ENCODE results near the gene MYO10.

Gene MYO10

DNA sequence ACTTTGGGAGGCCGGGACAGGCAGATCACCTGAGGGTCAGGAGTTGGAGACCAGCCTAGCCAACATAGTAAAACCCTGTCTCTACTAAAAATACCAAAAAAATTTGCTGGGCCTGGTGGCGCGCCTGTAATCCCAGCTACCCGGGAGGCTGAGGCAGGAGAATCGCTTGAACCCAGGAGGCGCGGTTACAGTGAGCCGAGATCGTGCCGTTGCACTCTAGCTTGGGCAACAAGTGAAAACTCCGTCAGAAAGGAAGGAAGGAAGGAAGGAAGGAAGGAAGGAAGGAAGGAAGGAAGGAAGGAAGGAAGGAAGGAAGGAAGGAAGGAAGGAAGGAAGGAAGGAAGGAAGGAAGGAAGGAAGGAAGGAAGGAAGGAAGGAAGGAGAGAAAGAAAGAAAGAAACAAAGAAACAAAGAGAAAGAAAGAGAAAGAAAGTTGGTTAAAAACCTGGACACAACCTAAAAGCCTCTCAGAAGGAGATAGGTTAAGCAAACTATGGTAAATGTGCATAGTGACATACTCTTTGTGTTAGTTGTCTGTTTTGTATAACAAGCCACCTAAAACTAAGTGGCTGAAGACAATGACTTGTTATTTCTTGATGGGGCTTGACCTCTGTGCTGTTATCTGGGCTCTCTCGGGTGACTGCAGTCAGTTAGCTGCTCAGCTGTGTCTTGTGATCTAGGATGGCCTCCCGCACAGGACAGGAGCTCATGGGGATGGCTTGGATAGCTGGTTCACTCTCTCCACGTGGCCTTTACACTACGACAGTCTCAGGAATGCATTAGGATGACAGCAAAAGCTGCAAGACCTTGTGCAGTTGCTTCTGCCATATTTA is 8.0 kb upstream of the MYO10 start:
- no peak for DNase-seq (ENCODE audit: low spot score)

- no peak for DNase-seq (ENCODE audit: low spot score)
Measured at GRCh38 chr5:16937503-16938161, 1.5 kb upstream of the MYO10 start.

- DNase-seq (ENCODE audit: low spot score), result no peak
Measured at GRCh38 chr5:16936989-16937438, 926 bp upstream of the MYO10 start.

- peak; percentile 21 for DNase-seq (ENCODE audit: low spot score)
Measured at GRCh38 chr5:16935231-16936149, 598 bp downstream of the MYO10 start.

GRCh38 chr5:16934677-16935153 is 1.4 kb downstream of the MYO10 start:
- DNase-seq (ENCODE audit: low spot score), result no peak

DNA sequence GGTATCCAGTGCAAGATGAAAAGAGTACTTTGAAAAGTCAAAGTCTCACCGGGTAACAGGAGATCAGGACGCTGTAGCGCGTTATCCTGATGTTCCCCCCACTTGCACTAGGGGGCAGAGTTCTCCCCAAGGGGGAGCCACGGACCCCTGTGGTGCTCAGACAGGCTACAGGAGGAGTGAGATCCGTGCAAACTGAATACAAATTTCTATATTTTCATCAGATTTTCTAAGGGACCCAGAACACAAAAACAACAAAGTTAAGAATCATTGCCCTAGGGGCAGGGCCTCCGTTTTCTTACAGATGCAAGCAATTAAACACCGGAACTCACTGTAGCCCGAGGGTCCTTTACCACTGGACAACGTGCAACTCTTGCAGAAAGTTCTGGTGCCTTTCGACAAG is 2.0 kb downstream of the MYO10 start:
- no peak for DNase-seq (ENCODE audit: low spot score)

DNA sequence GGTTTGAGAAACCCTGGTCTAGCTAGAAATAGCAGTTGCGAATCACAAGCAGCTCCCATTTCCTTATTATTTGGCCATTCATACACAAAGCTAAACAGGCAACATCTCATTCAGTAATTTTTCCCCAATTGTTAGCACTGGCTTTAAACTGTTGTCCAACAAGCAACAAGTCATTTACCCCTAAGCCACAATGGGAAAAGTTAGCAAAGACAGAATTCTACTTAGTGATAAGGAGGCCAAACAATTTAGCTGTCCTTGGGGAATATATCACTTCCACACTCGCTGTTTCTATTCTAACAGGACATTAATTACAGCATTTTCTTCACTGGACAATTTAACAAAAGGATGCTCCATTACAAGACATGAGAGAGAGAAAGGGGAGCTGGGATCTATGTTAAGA is 2.8 kb downstream of the MYO10 start:
- no peak for DNase-seq (ENCODE audit: low spot score)

DNA sequence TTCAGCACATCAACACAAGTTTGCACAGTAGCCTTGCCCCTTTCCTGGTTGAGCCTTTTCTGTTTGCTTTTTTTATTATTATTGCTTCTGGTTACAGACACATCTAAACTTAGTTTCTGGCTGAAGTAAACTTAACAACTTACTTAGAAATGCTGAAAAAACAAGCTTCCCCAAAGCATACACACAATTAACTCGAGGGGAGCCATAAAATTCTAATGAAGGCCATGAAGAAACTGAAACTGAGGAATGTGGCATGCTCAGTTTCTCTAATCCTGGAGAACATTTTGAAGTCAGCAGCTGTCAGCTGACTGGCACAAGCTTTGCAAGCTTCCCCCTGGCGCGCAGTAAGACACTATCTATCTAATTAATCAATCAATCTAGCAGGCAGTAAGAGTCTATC is 3.7 kb downstream of the MYO10 start:
- DNase-seq (ENCODE audit: low spot score), result no peak

- DNase-seq (ENCODE audit: low spot score), result no peak
Measured at GRCh38 chr5:16931334-16932110, 4.6 kb downstream of the MYO10 start.

DNA sequence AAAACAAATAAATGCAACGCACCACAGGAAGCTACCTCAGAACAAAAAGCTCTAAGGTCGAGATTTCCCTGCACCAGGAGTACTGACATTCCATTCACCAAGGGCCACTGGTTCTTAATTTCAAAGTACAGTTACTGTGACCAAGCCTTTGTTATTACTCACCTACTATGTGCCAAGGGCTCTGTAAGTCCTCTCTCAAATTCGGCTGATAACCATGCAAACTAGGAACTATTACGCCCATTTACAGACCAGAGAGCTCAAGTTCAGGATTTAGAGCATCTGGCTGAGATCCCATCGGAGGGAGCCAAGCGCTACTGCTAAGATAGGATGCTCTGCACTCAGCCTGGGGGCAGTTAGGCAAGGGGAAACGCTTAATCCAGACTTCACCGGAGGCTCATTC is 5.6 kb downstream of the MYO10 start:
- no peak for DNase-seq (ENCODE audit: low spot score)

- no peak for DNase-seq (ENCODE audit: low spot score)
Measured at GRCh38 chr5:16929831-16930230, 6.3 kb downstream of the MYO10 start.

- DNase-seq (ENCODE audit: low spot score), result no peak
Measured at GRCh38 chr5:16929347-16929746, 6.7 kb downstream of the MYO10 start.

- no peak for DNase-seq (ENCODE audit: low spot score)
Measured at GRCh38 chr5:16927613-16928012, 8.5 kb downstream of the MYO10 start.

DNA sequence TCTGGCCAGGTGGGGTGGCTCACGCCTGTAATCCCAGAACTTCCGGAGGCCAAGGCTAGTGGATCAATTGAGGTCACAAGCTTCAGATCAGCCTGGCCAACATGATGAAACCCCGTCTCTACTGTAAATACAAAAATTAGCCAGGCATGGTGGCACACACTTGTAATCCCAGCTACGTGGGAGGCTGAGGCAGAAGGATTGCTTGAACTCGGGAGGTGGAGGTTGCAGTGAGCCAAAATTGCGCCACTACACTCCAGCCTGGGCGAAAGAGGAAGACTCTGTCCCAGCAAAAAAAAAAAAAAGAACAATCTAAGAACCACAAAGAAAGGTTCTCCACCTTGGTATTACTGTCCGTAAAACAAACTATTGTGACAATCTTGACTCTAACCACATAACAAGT is 9.7 kb downstream of the MYO10 start:
- DNase-seq (ENCODE audit: low spot score), result no peak

DNA sequence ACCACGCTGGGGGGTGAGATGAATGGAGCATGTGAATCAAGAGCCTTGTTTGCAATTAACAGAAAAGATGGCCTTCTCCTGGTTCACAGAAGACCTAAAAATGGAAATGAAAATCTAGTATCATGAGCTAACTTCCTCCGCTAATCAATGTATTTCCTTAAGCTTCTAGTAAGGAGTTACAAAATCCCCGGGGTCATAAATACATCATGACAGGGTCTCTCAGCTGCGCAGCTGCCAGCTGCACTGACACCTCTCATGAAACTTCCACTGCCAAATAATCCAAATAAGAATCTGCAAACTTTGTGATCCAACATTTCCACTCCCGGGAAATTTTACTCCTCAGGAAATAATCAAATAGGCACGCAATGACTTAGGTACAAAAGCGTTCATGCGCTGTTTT is 11.9 kb downstream of the MYO10 start:
- no peak for DNase-seq (ENCODE audit: low spot score)

GRCh38 chr5:16922430-16922829 is 13.7 kb downstream of the MYO10 start:
- no peak for DNase-seq (ENCODE audit: low spot score)

- DNase-seq (ENCODE audit: low spot score), result no peak
Measured at GRCh38 chr5:16921211-16921610, 14.9 kb downstream of the MYO10 start.

DNA sequence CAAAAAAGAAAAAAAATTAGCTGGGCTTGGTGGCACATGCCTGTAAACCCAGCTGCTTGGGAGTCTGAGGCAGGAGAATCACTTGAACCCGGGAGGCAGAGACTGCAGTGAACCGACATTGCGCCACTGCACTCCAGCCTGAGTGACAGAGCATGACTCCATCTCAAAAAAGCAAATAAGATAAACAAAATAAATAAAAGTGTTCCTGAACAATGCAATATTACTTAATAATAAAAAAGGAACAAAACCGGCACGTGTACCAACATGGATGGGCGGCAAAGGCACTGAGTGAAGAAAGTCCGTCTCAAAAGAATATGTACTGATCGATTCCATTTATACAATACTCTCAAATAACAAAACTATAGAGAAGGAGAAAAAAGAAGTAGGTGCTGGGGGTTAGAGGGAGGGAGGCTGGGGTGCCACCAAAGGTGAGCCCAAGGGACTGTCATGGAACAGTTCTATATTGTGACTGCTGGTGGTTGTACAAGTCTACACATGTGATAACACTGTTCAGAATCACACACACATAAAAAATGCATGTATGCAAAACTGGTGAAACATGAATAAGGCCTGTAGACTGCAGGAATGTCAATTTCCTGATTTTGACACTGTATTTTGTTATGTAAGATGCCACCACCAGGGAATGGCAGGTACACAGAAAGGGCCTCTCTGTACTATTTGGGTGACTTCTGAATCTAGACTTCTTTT is 15.8 kb downstream of the MYO10 start:
- no peak for DNase-seq (ENCODE audit: low spot score)

DNA sequence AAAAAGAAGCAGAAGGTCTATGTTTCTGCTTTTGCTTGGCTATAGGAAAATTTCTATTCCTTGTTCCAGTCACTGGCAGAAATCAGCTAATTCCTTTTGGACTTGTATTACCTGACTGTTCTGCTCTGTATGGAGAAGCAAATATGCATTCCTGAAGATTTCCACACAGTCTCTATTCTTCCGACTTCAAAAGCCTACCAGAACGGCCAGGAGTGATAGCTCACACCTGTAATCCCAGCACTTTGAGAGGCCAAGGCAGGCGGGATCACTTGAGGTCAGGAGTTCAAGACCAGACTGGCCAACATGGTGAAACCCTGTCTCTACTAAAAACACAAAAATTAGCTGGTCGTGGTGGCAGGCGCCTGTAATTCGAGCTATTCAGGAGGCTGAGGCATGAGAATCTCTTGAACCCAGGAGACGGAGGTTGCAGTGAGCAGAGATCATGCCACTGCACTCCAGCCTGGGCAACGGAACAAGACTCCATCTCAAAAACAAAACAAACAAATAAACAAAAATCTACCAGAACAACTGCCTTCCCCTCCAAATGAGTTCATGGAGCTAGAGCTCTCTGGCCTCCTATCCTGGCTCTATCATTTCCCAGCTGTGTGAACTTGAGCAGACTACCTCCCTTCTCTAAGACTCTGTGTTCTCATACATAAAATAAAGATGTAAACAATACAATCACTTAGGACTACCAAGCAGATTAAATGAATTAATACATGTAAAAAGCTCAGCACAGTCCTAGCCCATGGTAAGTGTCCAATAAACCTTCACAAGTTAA is 17.0 kb downstream of the MYO10 start:
- no peak for DNase-seq (ENCODE audit: low spot score)

- DNase-seq (ENCODE audit: low spot score), result no peak
Measured at GRCh38 chr5:16918156-16918555, 17.9 kb downstream of the MYO10 start.
